Neuronal stem cell (in vitro differentiated cells): ENCODE data around the gene MACROD2.
A peak's percentile ranks its signal among the peaks of the same experiment; 100 is the strongest.

ENCODE experiments used
- DNase-seq: peaks from one replicate; pipeline ENCODE4 v3.0.0-alpha.2; 2013; ENCODE audit warnings: low spot score
- H2AFZ ChIP-seq: one replicate; pipeline ENCODE4 v1.6.1; 2013; ENCODE audit warnings: mild to moderate bottlenecking, low read length, inconsistent platforms
- H2AK5ac ChIP-seq: 2 replicates; pipeline ENCODE4 v1.6.1; 2013; ENCODE audit warnings: low read depth, mild to moderate bottlenecking, inconsistent platforms, low read length, moderate library complexity, mixed read lengths
- H2BK120ac ChIP-seq: 2 replicates; pipeline ENCODE4 v1.6.1; 2013; ENCODE audit warnings: low read depth, mild to moderate bottlenecking, inconsistent platforms, low read length, moderate library complexity, mixed read lengths
- H2BK12ac ChIP-seq: one replicate; pipeline ENCODE4 v1.6.1; 2013; ENCODE audit warnings: low read length, inconsistent platforms
- H2BK15ac ChIP-seq: 2 replicates; pipeline ENCODE4 v1.6.1; 2013; ENCODE audit warnings: mild to moderate bottlenecking, low read length, inconsistent platforms, mixed read lengths
- H2BK5ac ChIP-seq: one replicate; pipeline ENCODE4 v1.6.1; 2013; ENCODE audit warnings: inconsistent platforms, mild to moderate bottlenecking, low read length, moderate library complexity
- H3K14ac ChIP-seq: one replicate; pipeline ENCODE4 v1.6.1; 2013; ENCODE audit warnings: low read length, inconsistent platforms
- H3K18ac ChIP-seq: 2 replicates; pipeline ENCODE4 v1.6.1; 2013; ENCODE audit warnings: low read length, inconsistent platforms
- H3K23ac ChIP-seq: 2 replicates; pipeline ENCODE4 v1.6.1; 2013; ENCODE audit warnings: low read depth, mild to moderate bottlenecking, mixed read lengths, low read length, inconsistent platforms; ENCODE audit not compliant: poor library complexity
- H3K27ac ChIP-seq: replicated peaks from 3 replicates; pipeline ENCODE4 v1.5.1; 2013; ENCODE audit warnings: low read length, inconsistent platforms
- H3K27me3 ChIP-seq, 3 experiments: 2 replicates each; pipeline ENCODE4 v1.6.1; 2013; ENCODE audit warnings: low read length in 3 of 3, mild to moderate bottlenecking in 2 of 3, inconsistent platforms in 1 of 3, low read depth in 1 of 3, mixed read lengths in 1 of 3, moderate library complexity in 1 of 3; ENCODE audit not compliant: control insufficient read depth in 3 of 3, insufficient read depth in 3 of 3
- H3K36me3 ChIP-seq, 2 donors: replicated peaks in 1 of 2; 2 replicates each; pipeline ENCODE4 v1.6.1; 2013; ENCODE audit warnings: low read length in 2 of 2; ENCODE audit not compliant: control insufficient read depth in 2 of 2, insufficient read depth in 2 of 2
- H3K4ac ChIP-seq: 2 replicates; pipeline ENCODE4 v1.6.1; 2013; ENCODE audit warnings: inconsistent platforms, mild to moderate bottlenecking, low read length, moderate library complexity
- H3K4me1 ChIP-seq, 2 donors: 1 replicate in 1 of 2; 2 replicates in 1 of 2; pipeline ENCODE4 v1.6.1; 2013; ENCODE audit warnings: low read length in 2 of 2, low read depth in 1 of 2; ENCODE audit not compliant: control insufficient read depth in 2 of 2, insufficient read depth in 1 of 2
- H3K4me2 ChIP-seq: one replicate; pipeline ENCODE4 v1.6.1; 2013; ENCODE audit warnings: mild to moderate bottlenecking, low read length, inconsistent platforms; ENCODE audit not compliant: insufficient read depth, poor library complexity, severe bottlenecking
- H3K4me3 ChIP-seq, 2 donors: 2 replicates each; pipeline ENCODE4 v1.5.1; 2013; ENCODE audit warnings: low read length in 2 of 2, mild to moderate bottlenecking in 2 of 2, inconsistent platforms in 1 of 2, moderate library complexity in 1 of 2
- H3K79me1 ChIP-seq: one replicate; pipeline ENCODE4 v1.6.1; 2013; ENCODE audit warnings: low read depth, mild to moderate bottlenecking, inconsistent platforms, low read length, moderate library complexity
- H3K9ac ChIP-seq: one replicate; pipeline ENCODE4 v1.6.1; 2013; ENCODE audit warnings: mild to moderate bottlenecking, low read depth, low read length, inconsistent platforms; ENCODE audit not compliant: poor library complexity
- H3K9me3 ChIP-seq, 2 donors: replicated peaks in 1 of 2; 2 replicates each; pipeline versions ENCODE3 to v1.6.1; 2013; ENCODE audit warnings: low read length in 2 of 2, mild to moderate bottlenecking in 2 of 2, inconsistent platforms in 1 of 2, low read depth in 1 of 2, mixed read lengths in 1 of 2, moderate library complexity in 1 of 2; ENCODE audit not compliant: control insufficient read depth in 2 of 2, insufficient read depth in 1 of 2
- H4K8ac ChIP-seq: one replicate; pipeline ENCODE4 v1.6.1; 2013; ENCODE audit warnings: low read depth, mild to moderate bottlenecking, inconsistent platforms, low read length, moderate library complexity
- H4K91ac ChIP-seq: one replicate; pipeline ENCODE4 v1.6.1; 2013; ENCODE audit warnings: low read length, low read depth, mild to moderate bottlenecking, inconsistent platforms; ENCODE audit not compliant: poor library complexity
- WGBS, 2 donors: extraction: QIAGEN DNeasy Blood & Tissue Kit; methylation state at CpG; one replicate each; pipeline ENCODE4 v1.1.7; 2013; ENCODE audit warnings: missing lambda C conversion rate in 2 of 2, mixed read lengths in 1 of 2; ENCODE audit not compliant: insufficient read length in 2 of 2, insufficient replicate concordance in 1 of 2; ENCODE audit errors: extremely low coverage in 2 of 2; 5-methylcytosine and 5-hydroxymethylcytosine counted together

MACROD2 gene

GRCh38 chr20:15642676-15643075, 1647.4 kb downstream of the MACROD2 start:
- no peak overlapping the region for H2AFZ ChIP-seq
- no CpG with 5 or more reads among the region's 4 CpGs for WGBS, 2 donors
- no peak overlapping the region for H3K14ac ChIP-seq
- peak overlapping the region; percentile 1 for H3K9ac ChIP-seq
- no peak overlapping the region for H2BK12ac ChIP-seq
- peaks cover 7 to 15% of the 10 kb centered on the region in 2 donors for H3K4me1 ChIP-seq
- H3K27ac ChIP-seq, result no peak overlapping the region
- no peaks in the 10 kb centered on the region for H3K79me1 ChIP-seq
- H3K4me2 ChIP-seq, result no peak overlapping the region
- no peak overlapping the region for H4K91ac ChIP-seq
- peaks cover 0 to 3% of the 10 kb centered on the region in 2 donors for H3K9me3 ChIP-seq
- H3K36me3 ChIP-seq, result no peaks in the 10 kb centered on the region
- H3K23ac ChIP-seq, result no peak overlapping the region
- no peak for DNase-seq
- no peak overlapping the region for H2BK15ac ChIP-seq
- no peak overlapping the region for H4K8ac ChIP-seq
- no peaks in the 10 kb centered on the region for H3K27me3 ChIP-seq
- H3K4ac ChIP-seq, result no peak overlapping the region
- no peak overlapping the region for H3K4me3 ChIP-seq
- H2BK5ac ChIP-seq, result no peak overlapping the region
- H2BK120ac ChIP-seq, result no peak overlapping the region
- no peak overlapping the region for H3K18ac ChIP-seq
- H2AK5ac ChIP-seq, result no peak overlapping the region

- H3K4ac ChIP-seq, result no peak overlapping the region
- H3K18ac ChIP-seq, result no peak overlapping the region
- H3K79me1 ChIP-seq, result no peaks in the 10 kb centered on the region
- WGBS, 2 donors, result no CpG with 5 or more reads among the region's 2 CpGs
- no peaks in the 10 kb centered on the region for H3K36me3 ChIP-seq
- no peak overlapping the region for H2BK12ac ChIP-seq
- no peak overlapping the region for H2AFZ ChIP-seq
- H3K27ac ChIP-seq, result no peak overlapping the region
- no peaks in the 10 kb centered on the region for H3K27me3 ChIP-seq
- H3K4me2 ChIP-seq, result no peak overlapping the region
- peaks cover 3 to 9% of the 10 kb centered on the region in 2 donors for H3K4me1 ChIP-seq
- H4K91ac ChIP-seq, result no peak overlapping the region
- no peak overlapping the region for H2BK15ac ChIP-seq
- no peak overlapping the region for H2BK120ac ChIP-seq
- peaks cover 0 to 3% of the 10 kb centered on the region in 2 donors for H3K9me3 ChIP-seq
- H3K14ac ChIP-seq, result no peak overlapping the region
- H2BK5ac ChIP-seq, result no peak overlapping the region
- H3K4me3 ChIP-seq, result no peak overlapping the region
- H3K23ac ChIP-seq, result no peak overlapping the region
- no peak overlapping the region for H4K8ac ChIP-seq
- no peak for DNase-seq
- H3K9ac ChIP-seq, result no peak overlapping the region
- H2AK5ac ChIP-seq, result no peak overlapping the region
Observed at GRCh38 chr20:15643713-15644112, 1648.4 kb downstream of the MACROD2 start.

GRCh38 chr20:15645816-15646215, 1650.5 kb downstream of the MACROD2 start:
- no peak overlapping the region for H4K91ac ChIP-seq
- no peaks in the 10 kb centered on the region for H3K36me3 ChIP-seq
- H3K4me3 ChIP-seq, result no peak overlapping the region
- no peak overlapping the region for H2AK5ac ChIP-seq
- no peak for DNase-seq
- H3K9ac ChIP-seq, result no peak overlapping the region
- H2BK15ac ChIP-seq, result no peak overlapping the region
- H3K23ac ChIP-seq, result no peak overlapping the region
- no peak overlapping the region for H3K27ac ChIP-seq
- H3K4ac ChIP-seq, result no peak overlapping the region
- H2BK5ac ChIP-seq, result no peak overlapping the region
- WGBS, 2 donors, result no CpG with 5 or more reads among the region's 2 CpGs
- H3K14ac ChIP-seq, result no peak overlapping the region
- H3K4me1 ChIP-seq, result no peaks in the 10 kb centered on the region
- no peak overlapping the region for H3K4me2 ChIP-seq
- H2AFZ ChIP-seq, result no peak overlapping the region
- peaks cover 0 to 3% of the 10 kb centered on the region in 2 donors for H3K9me3 ChIP-seq
- H3K18ac ChIP-seq, result no peak overlapping the region
- H2BK12ac ChIP-seq, result no peak overlapping the region
- H3K27me3 ChIP-seq, result no peaks in the 10 kb centered on the region
- H2BK120ac ChIP-seq, result no peak overlapping the region
- no peak overlapping the region for H4K8ac ChIP-seq
- H3K79me1 ChIP-seq, result no peaks in the 10 kb centered on the region

DNA sequence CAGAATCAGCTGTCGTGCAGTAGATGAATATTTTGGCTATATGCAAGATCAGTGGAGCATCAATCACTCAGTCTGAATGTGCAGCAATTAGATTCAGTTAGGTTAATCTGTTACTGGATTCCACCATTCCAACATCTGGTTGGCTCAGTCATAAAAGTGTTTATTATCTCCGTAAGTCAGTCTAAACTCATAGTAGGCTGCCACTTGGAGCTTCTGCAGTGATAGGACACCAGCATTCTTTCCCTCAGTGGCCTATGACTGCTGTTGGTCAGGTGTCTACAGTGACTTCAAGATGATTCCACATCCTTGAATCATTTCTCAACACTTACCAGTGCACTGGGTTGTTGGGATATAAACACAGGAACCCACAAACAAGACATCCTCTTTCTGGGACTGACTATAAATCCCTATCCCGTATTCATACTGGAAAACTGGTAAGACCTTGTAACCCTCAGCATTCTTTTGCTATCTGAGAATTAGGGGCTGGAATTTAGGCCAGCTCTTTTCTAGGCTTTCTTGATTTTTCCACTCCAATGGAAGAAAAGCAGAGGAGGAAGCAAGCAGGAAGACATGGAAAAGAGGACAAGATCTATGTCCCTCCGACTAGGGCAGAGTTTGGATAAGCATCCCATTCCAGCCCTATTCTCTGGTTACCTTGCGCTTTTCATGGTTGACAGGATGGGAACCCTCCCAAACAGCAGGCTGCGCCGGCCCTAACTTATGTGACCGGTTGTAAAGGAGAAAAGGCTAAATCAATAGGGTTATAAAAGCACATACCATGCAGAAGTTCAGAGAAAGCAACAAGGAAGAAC, 1658.3 kb downstream of the MACROD2 start:
- Histone ChIP-seq H2BK5ac (no peak overlapping the region), H2AK5ac (no peak overlapping the region), H3K4me1 (peaks cover 5 to 10% of the 10 kb centered on the region in 2 donors), H2AFZ (no peak overlapping the region), H4K91ac (no peak overlapping the region), H3K4me3 (no peak overlapping the region), H3K79me1 (no peaks in the 10 kb centered on the region), H4K8ac (no peak overlapping the region), H3K4ac (no peak overlapping the region), H3K18ac (no peak overlapping the region), H3K4me2 (no peak overlapping the region), H2BK120ac (no peak overlapping the region), H3K23ac (no peak overlapping the region), H3K27ac (no peak overlapping the region), H3K9ac (no peak overlapping the region), H3K14ac (no peak overlapping the region), H3K27me3 (no peaks in the 10 kb centered on the region), H2BK15ac (no peak overlapping the region), H3K9me3 (no peaks in the 10 kb centered on the region), H3K36me3 (no peaks in the 10 kb centered on the region), H2BK12ac (no peak overlapping the region)
- no peak for DNase-seq
- WGBS, 2 donors, result no CpG with 5 or more reads among the region's 8 CpGs
